NK-92 (cell line): ENCODE data around the gene HJV.

Experiments
- DNase-seq: peaks from one replicate; lab custom pipeline; 2025; ENCODE audit not compliant: unreplicated experiment; lab: John Stamatoyannopoulos, UW

The HJV gene

DNA sequence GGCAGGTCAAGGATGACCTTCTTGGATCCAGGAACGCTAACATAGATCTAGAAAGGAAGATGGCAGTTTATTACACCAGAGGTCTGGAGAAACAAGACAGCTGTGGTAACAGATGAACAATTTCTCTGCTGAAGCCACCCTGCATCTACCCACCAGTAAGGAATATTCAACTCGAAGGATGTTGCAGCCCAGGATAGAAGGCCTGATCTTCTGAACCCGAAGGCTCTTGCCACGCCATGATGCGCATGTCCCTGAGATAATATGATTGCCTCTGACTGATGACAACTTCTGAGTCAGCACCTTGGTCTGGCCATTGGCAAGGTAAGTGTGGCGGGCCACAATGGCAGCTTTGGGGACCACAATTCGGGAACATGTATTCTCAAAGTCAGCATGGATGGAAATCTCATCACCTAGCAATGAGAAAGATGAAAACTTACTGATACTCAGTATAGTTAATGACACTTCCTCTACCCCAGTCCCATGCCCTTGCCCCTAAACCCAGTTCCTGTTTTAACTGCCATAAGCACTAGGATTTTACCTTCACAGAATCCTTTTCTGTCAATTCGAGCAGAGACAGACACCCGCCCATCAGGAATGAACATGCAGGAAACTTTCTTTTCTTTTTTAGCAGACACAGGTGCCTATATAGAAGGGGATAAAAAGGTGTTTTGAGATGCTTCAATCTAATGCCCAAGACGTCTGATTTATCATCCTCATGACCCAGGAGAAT is 27.0 kb downstream of the HJV start:
- no peak for DNase-seq

DNA sequence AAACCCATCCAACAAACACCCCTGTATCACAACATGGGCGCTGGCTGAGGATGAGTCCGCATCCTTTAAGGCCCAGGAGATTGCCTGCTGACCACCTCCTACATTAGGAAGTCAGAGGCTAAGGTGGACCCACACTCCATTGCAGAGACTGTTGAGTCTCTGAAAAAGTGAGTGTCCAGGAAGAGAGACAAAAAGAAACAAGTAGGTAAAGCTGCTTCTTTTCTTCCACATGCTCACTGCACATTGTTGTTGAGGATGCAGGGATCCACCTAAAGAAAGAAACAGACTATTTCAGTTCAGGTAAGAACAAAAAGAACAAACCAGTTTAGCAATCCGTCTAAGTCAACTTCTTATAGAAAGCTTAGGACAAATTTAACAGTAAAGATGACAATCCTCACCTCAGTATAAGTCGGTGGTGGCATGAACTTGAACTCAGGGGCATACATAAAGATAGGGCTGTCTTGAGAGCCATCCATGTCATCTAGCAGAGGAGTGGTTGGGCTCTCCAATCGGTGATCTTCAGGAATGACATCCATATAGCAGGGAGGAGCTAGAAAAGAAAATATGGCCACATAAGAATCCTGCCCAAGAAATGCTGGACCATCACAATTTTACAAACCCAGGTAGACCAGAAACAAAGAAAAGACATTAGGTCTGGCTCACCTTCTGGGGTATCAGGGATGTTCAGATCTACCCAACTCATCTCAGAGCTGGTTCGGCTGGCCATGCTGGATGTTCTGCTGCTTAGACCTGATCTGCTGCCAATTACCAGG is 27.7 kb downstream of the HJV start:
- DNase-seq: no peak

DNA sequence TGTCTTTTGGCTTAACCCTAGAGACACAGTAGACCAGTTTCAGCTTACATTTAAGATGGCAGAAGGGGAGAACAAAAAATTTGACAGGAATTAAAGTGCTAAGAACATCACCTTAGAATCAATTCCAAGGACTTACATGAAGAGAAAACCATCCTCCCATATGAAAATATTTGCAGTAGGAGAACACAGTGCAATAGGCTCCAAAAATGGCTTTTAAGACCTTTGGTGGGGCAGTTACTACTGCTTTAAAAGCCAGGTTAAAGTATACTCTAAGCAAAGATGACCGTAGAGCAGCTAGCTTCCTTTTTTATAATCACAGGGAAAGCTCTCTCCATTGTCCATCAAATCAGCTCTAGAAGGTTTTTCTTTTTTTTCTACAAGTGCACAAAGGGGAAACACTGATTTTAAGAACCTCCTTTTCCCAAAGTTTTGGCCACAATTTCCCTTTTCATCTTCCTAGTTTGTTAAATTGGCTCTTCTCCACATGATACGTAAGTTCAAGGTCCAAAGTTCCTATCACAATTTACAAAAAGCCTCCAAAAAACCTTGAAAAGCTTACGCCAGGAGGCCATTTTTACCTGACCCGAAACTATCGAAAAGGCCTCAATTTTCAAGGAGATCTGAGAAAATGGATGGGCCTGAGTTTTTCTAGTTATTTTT is 28.4 kb downstream of the HJV start:
- no peak for DNase-seq

DNA sequence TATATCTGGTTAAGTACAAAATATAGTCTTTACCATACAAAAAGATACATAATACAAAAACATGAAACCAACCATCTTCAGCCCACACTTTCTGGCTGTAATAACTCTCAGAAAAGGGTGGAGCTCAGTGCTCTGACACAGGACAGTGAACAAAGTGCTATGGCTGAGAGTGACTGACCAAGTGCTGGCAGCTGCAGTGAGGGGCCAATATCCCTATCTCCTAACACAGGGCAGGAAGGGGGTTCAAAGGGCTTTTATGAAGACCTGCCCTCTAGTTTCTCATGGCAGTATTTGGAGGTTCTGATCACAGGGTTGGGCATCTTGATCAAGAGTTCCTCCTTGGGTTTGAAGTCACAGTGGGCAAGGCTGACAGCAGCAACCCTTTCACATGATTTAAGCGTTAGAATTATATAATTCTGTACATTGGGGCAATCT is 29.0 kb downstream of the HJV start:
- DNase-seq: no peak

DNA sequence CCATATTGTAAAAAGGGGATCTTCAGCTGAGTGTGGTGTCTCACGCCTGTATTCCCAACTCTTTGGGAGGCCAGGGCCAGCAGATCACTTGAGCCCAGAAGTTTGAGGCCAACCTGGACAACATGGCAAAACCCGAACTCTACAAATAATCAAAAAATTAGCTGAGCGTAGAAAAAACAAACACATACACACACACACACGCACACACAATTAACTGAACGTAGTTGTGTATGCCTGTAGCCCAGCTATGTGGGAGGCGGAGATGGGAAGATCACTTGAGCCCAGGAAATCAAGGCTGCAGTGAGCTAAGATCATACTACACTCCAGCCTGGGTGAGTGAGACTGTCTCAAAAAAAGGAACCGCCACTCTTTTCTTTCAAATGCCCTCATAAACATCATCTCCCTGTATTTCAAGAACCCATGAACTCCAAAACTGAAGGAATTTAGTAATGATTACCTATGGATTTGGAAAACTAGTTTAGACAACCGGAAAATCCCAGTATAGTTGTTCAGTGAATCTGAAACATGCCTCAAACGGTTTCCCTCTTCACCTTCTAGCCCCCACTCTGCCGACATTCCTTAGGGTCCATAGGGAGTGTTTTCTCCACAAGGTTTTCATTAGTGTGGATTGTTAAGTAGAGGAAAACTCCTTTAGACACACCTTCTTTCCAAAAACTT is 29.7 kb downstream of the HJV start:
- no peak for DNase-seq

DNA sequence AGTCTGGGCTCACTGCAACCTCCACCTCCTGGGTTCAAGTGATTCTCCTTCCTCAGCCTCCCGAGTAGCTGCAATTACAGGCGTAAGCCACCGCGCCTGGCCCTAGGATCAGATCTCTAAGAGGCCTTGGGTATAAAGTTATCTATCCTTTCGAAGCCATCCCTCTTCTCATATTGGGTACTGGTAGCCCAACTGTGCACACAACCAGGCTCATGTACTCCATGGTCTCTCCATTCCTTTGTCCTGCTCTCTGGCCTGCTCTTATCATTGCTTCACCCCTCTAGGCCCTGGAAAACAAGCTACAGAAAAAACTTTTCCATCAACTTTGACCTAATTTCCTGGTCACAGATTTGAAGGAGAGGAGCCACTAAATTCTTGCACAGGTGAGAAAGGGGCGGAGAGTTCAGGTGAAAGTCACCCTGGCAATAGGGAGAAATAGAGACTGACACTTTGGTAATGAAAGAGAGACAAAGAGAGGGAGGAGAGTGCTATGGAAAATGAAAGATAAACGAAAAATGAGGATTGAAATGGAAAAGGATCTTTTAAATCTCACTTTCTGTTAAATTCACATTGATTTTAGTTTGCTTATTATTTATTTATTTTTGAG is 31.2 kb downstream of the HJV start:
- DNase-seq: no peak

DNA sequence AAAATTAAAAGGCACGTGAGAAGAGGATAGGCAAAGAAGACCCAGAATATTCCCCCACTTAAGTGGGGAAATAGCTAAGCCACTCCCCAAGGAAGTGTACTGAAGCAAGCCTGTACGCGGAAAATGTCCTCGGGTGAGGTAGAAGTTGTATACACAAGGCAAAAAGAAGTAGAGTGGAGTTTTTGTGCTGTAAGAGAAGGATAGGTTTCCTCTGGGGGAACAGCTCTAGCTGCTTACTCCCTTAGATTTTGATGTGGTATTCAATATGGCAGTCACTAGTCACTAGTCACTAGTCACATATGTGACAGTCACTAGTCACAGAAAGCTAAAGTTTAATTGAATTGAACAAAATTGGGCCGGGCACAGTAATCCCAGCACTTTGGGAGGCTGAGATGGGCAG is 32.8 kb downstream of the HJV start:
- no peak for DNase-seq

DNA sequence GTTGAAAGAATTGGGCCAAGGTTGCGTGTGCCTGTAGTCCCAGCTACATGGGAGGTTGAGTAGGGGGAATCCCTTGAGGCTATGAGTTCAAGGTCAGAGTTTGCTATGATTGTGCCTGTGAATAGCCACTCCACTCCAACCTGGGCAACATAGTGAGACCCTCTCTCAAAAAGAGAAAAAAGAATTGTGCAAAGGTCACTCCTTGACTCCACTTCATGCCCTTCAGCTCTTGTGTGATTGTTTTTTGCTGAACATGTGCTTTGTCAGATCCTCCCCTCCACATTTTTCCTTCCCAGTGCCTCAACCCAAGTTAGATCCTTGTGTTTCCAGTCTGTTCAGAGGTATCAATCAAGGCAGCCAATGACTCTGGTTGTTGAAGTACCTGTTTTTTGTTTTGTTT is 33.6 kb downstream of the HJV start:
- no peak for DNase-seq

DNA sequence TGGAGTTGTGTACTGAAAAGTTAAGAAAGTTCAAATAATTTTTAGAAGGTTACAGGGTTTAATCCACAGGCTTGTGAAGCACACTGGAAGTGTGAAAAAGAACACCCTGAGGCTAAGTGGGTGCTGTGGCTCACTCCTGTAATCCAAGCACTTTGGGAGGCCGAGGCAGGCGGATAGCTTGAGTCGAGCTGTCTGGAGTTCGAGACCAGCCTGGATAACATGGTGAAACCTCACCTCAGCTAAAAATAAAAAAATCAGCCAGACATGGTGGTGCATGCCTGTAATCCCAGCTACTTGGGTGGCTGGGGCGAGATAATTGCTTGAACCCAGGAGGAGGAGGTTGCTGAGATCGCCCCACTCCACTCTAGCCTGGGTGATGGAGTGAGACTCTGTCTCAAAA is 35.0 kb downstream of the HJV start:
- no peak for DNase-seq

DNA sequence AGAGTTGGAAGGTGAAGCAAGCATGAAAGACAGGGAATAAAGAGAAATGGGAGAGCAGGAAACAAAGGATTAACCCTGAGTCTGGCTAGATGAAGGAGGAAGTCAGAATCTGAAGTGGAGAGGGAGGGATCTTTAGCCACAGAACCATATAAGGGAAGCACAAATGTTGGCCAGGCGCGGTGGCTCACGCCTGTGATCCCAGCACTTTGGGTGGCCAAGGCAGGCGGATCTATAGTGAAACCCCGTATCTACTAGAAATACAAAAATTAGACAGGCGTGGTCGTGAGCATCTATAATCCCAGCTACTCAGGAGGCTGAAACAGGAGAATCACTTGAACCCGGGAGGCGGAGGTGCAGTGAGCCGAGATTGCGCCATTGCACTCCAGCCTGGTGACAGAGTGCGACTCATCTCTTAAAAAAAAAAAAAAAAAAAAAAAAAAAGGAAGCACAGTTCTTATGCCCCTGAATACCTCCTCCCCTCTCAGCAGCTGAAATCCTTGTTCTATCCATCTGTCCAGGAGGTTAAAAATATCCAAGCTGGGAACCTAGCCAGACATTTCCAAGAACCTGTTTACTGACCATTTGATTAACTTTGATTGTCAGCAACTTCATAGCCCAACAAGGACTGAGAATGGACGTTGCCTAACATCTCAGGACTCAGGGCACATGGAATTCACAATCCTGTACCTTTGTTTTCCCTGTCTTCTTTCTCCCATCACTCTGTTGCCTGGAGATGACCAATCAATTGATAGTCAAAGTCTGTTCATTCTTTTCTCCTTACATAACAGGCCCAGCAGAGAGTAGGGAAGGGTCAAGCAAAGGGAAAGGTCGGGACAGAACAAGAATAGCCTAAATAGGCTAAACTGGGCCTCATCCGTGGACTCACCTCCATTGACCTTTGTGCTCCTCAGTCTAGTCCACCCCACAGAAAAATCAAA is 35.8 kb downstream of the HJV start:
- no peak for DNase-seq

DNA sequence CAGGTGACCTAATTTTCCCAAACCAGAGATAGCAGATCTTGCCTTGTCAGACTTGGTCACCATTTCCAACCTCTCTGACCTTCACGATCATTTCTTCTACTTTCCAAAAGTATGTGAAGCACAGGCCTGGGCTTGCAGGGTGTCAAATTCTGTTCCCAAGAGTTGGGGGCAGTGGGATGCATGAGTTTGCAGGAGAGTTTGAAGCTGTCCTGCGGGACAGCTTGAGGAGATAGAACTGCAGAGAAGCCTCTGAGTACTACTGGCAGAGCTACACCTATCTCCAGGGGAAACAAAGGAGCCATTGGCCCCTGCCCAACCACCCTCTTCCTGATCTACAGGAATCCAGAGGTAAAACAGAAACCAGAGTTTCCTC is 36.4 kb downstream of the HJV start:
- DNase-seq: no peak

DNA sequence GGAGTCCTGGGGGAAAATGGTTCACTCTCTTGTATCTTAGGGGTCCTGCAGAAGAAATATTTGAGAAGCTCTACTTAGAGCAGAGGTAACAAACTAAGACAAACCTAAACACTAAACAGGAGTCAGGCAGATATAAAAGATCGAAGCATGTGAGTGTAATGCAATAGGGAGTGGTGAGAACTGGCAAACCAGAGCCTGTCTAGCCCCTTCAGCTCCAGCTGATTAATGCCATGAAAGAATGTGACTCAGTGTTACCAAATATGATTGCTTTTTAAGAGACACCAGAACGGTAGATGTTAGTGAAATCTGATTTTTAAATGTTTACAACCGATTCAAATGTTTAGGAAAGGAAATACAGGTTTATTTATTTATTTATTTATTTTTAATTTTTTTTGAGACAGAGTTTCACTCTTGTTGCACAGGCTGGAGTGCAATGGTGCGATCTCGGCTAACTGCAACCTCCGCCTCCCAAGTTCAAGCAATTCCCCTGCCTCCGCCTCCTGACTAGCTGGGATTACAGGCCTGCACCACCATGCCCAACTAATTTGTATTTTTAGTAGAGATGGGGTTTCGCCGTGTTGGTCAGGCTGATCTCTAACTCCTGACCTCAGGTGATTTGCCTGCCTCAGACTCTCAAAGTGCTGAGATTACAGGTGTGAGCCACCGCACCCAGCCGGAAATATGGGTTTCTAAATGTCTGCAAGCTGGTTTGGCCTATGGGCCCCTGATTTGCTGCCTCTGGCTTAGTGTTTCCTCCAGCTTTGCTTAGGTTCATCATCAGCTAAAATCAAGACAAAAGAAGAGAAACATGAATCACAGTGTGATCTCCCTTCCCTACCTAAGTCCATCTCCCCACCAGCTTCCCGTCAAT is 37.3 kb downstream of the HJV start:
- no peak for DNase-seq

DNA sequence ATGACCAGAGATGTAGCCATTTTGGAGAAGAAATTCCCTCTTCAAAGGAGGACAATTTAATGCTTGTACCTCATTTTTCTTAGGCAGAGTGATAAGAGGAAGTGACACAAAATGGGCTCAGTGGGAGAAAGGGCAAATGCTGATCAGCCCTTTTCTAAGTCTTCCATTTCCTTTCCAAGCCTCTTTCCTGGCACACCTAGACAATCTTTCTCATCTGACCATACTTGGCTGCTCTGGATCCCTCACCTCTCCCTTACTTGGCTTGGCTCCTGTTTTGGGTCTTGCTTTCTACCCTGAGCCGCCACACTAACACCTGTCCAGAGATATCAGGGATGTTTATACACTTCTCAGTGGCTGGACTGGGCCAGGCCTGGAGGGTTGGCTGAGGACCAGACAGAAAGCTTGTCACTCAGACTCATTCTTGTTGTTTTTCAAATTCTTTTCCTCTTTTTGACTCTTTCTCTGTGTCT is 38.3 kb downstream of the HJV start:
- no peak for DNase-seq

DNA sequence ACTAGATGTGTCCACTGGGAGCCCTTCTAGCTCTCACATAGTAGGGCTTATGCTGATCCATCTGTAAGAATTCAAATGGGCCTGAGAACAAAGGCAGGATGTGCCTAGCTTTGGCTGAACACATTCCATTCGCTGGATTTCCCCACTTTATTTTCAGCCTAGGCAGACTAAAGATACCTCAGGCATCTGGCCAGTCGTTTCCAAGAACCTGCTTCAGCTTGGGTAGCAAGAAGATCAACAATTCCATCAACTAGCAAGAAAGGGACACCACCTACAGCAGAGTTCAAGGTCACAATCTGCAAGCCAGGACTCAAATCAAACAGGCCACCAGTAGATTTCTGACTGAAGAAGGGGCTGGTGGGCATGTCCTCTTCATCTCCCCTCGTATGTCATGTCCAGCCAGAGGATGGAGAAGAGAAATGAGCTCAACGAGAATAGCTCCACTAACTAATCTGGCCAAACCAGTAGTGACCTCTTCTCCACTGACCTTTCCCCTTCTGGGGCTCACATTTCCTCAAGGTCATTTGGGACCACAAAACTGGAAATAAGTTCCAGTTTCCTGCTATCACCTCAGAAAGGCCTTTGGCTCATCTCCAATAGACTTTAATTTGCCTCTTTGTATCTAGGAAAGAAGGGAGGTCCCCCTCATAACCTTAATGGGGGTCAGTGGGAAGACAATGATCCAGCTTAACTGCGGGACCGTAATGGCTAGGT is 39.4 kb downstream of the HJV start:
- no peak for DNase-seq

DNA sequence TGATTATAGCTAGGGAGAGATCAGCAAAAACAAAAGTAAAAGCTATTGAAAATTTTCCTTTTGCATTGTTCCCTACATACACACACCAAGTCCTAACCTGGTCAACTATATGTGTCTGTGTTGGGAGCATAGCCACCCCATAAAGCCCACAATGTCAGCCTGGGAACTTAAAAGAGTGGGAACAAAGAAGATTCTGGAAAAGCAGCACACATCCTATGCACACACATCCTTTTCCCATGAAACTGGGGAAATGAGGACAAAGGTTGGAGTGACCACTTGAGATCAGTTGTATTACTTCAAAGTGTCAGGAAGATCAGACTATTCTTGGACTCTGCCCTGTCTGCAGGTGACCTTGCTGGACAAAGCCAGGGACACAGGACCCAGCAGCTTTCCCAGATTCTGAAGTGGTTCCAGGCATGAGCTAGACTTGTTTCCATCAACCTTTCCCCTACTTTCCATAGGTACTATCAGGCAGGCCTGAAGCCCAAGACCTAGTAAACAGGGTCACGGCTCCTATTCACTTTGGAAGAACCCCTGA is 41.0 kb downstream of the HJV start:
- DNase-seq: no peak

DNA sequence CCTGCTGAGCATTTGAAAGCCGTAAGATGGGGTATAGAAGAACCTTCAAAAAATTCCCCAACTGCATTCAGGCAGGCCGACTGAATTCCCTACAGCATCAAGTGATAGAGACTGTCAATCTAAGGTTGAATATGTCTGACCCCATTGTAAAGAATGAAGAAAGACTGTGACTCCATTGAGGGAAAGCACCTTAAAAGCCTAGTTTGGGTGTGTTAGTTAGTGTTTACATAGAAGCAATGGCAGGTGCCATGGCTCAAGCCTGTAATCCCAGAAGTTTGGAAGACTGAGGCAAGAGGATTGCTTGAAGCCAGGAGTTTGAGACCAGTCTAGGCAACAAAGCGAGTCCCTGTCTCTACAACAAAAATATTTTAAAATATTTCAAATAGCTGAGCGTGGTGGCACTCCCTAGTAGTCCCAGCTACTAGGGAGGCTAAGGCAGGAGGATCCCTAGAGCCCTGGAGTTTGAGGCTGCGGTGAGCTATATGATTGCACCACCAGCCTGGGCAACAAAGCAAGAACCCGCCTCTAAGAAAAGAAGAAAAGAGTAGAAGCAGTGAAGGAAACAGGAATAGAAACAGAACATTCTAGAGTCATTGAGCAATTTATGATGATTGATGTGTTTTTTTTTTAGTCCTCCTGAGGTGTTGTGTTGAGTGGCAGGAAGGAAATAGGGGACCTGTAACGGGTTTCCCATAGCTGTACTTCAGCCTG is 41.6 kb downstream of the HJV start:
- no peak for DNase-seq
